Dedifferentiated amniotic fluid mesenchymal stem cell (primary cell): Measurements from ENCODE around the gene HIRIP3.
"Not testable (repeated sequence)": the region's sequence is repeated elsewhere in the genome, so short reads cannot be mapped to it uniquely, and the experiment has no call there.

Experiments
- DNase-seq: peaks from one replicate; pipeline ENCODE4 v3.0.0-alpha.2; 2016; ENCODE audit errors: extremely low spot score

Gene HIRIP3

DNA sequence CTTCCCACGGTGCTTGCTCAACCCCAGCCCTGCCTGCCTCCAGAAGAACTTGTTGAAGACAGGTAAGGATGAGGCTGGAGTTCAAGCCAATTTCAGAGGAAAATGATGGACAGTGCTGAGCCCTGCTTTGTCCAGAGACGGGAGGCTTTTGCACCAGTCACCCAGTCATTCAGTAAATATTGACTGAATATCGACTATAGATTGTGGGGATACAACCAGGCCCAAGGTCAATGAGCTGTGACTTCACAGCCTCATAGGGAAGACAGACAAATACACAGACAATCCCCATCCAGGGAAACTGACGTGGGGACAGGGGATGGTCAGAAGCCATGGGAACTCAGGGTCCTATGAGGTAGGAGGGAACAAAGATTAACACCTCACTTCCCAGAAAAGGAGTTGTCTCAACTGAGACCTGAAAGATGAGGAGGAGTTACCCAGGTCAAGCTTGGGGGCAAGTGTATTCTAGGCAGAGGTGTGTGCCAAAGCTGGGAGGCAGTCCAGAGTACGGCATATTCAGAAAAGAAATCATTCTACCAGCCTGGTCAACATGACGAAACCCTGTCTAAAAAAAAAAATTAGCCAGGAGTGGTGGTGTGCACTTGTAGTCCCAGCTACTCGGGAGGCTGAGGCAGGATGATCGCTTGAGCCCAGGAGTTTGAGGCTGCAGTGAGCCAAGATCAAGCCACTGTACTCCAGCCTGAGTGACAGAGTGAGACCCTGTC is 21.3 kb upstream of the HIRIP3 start:
- DNase-seq, result no peak

DNA sequence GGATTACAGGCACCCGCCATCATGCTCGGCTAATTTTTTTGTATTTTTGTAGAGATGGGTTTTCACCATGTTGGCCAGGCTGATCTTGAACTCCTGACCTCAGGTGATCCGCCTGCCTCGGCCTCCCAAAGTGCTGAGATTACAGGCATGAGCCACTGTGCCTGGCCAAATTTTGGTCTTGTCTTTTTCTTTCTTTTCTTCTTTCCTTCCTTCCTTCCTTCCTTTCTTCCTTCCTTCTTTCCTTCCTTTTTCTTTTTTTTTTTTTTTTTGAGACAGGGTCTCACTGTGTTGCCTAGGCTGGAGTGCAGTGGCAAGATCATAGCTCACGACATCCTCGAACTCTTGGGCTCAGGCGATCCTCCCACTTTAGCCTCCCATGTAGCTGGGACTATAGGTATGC is 20.0 kb upstream of the HIRIP3 start:
- not testable (repeated sequence) for DNase-seq

DNA sequence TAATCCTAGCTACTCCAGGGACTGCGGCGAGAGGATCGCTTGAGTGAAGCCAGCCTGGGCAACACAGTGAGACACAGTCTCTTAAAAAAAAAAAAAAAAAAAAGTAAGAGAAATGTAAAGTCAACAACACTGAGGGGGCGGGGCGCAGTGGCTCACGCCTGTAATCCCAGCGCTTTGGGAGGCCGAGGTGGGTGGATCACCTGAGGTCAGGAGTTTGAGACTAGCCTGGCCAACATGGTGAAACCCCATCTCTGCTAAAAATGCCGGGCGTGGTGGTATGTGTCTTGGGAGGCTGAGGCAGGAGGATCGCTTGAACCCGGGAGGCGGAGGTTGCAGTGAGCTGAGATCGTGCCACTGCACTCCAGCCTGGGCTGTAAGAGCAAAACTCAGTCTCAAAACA is 17.2 kb upstream of the HIRIP3 start:
- DNase-seq, result not testable (repeated sequence)

DNA sequence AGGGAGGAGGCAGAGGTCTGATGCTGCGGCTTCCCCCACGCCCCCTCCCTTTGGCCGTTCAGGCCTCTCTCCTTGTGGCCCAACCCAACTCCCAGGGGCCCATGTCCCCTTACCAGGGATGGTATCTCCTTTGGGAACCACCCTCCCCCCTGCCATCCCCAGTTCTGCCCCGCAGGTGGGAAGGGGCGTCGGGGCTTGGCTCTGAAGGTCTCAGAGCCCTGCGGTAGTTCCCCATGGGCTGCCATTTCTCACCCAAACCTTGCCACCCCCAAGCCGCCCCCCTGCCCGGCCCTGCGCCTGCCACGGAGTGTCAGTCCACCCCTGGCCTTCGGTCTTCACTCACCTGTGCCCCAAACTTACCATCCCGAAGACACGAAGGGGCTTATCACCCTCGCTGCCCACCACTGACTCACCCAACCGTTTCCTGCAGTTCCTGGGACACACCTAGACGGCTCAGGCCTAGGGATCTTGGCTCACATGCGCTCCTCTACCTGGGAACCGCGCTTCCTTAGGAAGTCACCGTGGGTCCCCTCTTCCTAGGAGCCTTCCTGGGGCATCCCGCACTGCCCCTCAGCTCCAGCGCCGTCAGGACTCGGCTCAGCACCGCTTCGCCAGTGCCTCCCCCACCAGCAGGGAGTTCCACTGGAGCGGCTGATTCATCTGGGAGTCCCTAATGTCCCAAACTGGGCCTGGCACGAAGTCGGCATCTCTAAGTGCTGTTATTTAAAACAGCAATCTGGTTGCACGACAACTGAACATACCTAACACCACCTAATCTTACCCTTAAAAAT is 16.5 kb upstream of the HIRIP3 start:
- no peak for DNase-seq

DNA sequence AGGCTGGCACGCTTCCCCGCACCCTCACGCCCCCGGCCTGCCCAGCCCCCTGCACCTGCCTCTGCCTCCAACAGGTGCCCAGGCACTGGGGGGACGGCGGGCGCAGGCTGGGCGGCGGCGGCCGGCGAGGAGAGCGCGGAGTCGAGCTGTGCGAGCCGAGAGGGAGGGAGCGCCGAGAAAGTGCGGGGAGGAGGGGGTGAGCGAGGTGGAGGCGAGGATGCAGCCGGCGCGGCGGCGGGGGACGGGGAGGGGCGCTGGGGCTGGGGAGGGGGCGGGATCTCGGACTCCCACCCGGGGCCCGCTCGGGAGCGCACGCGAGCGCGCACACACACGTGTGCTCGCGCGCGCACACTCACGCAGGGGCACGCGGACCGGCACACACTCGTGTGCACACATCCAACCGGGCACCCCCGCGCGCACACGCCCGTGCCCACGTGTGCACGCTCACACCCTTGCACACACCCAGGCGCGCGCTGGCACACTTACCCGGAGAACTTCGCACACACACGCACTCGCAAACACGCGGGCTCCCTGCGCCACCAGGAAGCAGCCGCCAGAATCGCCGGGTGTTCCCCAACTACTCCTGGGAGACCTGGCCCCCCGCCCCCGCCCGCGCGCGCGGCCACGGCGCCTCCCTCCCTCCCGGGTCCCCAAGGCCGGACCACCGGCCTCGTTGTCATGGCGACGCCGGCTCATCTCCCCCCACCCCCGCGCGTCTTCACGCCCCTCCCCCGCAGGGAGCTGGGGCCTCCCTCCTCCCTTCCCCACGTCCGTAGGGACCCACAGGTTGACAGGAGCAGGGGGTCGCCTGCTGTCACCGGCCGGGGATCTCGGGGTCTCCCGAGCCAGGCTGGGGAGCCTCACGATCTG is 15.7 kb upstream of the HIRIP3 start, which contains the start of gene DOC2A:
Gene DOC2A (minus strand): TSS at position 184 of the 870 bp plus-strand sequence. CDS start 805 bp downstream, outside the sequence.
- no peak for DNase-seq

DNA sequence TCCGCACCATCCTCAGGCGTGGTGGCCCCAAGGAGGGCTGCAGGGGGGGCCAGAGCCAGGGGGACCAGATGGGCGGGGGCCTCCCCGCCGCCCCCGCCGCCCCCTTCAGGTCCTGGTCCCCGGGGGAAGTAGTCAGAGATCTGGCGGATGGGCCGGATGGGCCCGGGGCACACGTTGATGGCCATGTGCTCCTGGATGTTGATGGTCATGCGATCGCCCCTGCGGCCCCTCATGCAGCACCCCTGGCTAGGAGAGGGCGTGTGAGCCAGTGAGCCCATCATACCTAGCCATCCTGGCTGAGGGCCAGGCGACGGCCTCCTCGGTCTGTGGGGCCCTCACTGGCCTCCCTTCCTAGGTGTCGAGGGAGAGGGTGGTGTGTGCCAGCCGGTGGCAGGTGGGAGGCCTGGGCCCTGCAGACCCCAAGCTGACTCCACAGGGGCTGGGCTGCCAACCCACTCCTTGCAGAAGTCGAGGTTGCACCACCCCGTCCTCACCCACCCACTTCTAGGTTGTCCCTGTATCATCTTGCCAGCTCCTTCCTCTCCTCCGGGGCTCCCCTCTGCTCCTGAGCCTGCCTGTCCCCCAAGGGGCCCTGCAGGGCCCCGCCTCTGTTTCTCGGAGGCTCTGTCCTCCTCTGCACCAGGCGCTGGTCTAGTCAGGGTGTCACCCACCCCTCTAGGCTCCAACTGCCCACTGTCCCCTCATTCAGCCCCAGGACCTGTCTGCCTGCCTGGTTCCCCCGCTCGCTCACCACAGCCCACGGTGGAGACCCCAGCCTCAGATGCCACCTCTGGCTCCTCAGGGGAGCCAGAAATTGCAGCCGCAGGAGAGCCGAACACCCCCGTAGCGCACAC is 14.8 kb upstream of the HIRIP3 start:
- no peak for DNase-seq

DNA sequence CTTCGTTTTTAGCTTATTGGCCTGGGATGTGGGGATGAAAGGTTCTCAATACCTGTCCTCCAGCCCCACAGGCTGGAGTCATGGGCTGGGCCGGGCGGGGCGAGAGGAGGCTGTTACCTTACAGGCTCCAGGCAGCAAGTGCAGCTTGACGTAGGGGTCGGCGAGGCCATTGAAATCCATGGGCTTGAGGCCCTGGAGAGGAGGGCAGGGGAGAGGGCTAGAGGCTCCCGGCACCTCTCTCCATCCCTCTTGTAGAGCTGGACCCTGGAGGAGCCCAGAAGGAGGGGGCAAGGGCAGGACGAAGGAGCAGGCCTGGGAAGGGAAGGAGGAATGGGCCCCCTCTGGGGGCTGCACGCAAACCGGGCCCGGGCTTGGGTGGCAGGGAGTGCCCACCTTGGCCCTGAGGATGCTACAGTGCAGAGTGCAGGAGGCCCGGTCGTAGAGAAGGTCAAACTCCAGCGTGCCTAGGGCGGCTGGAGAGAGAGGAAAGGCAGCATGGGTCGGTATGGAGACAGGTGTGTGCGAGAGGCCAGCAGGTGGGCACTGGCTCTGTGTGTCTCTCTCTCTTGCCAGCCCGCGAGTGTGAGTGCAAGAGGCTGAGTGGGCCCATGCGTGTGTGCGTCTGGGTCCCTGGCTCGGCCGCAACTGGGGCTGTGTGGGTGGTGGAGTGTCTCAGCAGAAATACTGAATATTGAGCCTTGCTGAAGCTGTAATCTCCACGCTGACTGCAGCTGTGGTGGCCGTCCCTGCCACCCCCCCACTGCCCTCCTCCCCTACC is 13.9 kb upstream of the HIRIP3 start:
- DNase-seq, result no peak

DNA sequence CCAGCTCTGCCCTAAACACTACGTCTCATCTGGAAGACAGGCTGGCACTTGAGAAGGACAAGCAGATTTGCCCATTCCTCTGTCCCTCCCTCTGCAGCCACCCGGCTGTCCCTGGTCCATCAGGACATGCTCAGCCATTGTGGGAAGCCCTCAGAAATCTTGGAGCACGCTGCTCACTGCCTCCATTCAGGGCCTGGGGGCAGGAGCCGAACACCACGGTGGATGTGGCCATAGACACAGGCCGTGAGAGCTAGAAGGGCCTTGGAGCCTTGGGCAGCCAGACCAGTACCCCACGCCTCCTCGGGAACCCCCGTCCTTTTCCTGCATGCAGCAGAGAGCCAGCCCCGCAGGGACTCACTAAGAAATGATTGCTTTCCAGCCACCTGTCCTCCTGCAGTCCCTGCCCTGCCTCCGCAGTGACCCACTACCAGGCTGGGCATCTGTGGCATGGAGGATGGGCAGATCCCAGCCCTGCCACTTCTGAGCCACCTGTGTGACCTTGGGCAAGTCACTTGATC is 12.0 kb upstream of the HIRIP3 start:
- DNase-seq, result no peak

DNA sequence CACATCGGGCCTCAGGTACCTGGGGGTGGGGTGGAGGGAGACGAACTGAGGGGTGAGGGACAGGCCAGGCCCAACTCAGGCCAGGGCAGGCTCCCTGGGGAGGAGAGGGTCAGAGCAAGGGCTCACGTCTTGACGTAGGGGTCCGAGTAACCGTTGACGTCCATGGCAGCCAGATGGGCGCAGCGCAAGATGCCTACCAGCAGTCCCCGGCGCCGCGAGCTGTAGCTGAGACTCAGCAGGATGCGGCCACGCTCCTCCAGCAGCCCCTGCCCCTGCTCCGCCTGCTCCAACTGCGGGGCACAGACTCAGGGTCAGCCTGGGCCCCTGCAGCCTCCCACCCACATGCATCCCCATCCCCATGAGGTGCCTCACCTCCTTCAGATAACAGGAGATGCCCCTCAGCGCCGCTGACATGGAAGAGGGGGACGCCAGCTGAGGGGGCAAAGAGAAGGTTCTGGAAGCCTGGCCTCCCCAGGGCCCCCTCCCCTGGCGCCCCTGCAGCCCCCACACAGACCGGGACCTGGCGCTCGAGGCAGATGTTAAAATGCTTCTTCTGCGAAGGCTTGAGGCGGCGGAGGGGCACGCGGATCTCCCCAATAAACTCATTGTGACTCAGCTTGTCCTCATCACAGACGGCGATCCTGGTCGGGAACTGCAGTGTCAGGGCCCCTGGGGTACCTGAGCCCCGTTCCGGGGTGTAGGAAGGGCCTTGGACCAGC is 11.4 kb upstream of the HIRIP3 start:
- DNase-seq, result no peak

DNA sequence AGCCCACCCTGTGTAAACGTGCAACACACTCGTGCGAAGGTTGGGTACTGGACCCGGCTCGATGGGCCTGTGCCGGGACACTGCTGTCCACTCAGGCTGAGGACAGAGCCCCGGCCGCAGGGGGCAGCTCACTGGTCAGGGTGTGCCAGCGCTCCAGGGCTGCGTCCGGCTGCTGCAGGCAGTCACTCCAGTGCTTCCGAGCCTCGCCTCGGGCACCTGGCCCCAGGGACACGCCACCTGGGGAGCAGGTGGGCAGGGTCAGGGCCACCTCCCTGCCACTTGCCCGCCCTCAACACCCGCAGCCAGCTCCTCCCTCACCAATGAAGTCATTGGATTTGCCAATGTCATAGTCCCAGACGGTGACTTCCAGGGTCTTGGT is 10.7 kb upstream of the HIRIP3 start:
- no peak for DNase-seq

DNA sequence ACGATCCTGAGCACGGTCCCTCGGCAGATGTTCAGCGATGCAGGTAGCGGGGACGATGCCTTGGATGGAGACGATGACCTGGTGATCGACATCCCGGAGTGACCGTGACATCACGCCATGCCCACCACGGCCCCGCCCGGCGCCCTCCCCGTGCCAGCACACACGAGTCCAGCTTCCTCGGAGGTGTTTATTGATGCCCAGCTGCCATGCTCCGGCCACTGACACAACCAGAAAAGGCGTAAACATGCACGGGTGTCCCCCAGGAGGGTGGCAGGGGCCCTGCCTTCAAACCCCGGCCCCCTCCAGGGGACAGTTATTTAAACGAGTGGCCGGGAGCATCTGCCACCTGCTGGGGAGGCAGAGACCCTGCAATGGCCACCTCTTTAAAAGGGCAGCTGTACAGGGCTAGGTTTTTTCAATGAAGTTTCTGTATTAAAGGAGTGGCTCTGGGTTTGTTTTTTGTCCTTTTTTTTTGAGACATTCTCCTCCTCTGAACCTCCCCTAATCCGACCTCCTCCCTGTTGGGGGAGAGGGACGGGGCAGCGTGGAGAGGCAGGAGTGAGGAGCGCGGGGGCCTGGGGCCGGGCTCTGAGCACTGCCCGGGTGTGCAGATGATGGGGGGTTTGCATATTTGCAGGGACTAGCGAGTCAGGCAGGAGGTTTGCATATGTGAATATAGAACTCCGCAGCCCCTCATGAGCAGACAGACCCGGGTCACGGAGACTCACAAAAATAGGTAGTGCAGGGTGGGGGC is 10.1 kb upstream of the HIRIP3 start:
- no peak for DNase-seq

DNA sequence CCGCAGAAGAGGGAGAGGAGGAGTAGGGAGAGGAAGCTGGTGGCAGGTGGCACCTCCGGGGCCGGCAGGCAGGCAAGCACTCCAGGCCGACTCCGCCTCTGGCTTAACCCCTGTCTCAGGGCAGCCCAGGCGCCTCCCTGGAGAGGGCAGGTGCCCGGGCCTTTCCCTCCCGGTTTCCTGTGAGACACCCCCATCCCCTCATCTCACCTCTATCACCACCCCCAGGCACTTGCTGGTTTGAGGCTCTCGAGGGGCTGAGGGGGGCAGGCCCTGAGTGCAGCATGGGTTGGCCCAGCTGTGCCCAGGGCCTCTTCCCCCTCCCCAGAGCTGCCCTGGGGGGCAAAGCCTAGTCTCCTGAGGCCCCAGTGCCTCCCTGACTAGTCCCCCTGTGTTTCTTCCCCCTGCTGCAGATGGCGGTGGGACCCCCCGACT is 9.4 kb upstream of the HIRIP3 start:
- DNase-seq, result no peak

DNA sequence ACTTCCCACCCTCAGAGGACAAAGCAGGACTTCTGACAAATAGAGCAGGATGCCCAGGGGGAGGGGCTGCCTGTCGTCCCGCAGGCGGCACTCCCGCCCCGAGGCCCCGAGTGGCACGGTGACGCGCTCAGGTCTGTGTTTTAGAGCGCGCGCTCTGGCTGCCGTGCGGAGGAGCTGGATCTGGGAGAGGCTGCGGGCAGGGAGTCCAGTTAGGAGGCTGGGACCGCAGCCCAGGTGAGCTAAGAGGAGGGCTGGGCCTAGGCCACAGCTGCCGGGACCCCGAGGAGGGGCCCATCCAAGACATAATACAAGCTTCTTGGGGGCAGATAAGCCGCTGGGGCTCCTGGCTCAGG is 9.0 kb upstream of the HIRIP3 start:
- DNase-seq, result no peak

DNA sequence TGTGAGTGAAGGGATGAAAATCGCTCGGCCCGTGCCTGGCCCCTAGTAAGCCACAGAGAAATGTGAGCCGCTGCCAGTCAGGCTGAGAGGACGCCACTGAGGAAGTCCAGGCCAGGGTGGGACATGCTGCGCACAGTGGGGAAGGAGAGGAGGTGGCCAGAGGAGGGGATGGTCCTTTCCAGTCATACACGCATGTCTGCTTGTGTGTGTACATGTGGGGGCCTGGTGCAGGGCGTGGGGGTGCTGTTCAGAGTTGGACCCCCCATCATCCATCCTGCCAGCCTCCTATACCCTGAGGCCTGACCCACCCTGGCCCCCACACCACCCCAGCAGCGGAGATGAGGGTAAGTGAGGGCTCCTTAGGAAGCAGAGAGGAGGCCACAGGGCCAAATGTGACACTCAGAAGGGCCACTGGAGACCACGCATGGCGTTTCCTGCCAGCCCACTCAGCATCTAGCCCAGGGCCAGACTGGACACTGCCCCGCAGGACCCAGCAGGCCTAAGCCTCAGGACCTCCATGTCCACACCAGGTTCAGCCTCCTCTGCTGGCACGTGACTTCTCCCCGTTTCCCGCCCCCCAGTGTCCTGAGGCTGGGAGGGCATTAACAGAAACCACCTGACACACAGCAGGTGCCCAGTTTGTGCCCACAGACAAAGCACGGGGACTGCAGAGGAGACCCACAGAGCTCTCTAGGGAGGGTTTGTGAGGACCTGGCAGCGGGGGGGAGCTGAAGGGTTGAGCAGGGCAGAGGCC is 8.4 kb upstream of the HIRIP3 start:
- no peak for DNase-seq

DNA sequence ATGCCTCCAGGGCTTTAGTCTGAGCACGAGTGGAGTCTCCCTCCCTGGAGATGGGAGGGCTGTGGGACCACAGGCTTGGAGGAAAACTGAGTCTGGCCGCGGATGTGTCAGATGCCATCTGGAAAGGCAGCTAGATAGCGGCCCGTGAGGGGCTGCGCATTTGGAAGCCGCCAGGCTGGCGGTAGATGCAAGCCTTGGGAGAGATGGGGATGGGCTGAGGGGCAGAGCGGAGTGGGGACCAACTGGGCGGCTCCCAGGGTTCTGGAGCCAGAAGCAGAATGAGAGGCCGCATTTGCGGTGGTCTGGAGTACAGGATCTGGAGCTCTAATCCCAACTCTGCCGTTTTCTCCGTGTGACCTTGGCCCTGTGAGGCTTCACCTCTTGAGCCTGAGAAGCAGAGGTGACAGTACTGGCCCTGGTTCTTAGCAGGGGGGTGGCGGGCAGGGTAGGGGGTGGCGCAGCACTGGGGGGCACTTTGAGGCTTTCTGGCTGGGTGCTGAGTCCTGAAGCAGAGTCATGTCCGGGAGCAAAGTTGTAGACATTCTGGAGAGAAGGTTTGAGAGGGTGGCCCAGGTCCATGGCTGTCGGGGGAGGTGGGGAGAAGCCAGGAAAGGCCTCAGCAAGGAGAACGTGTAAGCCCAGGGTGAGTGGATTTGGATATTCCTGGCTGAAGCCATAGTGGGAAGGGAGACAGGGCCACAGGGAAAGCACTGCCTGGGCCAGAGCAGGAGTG is 7.4 kb upstream of the HIRIP3 start:
- DNase-seq, result no peak

DNA sequence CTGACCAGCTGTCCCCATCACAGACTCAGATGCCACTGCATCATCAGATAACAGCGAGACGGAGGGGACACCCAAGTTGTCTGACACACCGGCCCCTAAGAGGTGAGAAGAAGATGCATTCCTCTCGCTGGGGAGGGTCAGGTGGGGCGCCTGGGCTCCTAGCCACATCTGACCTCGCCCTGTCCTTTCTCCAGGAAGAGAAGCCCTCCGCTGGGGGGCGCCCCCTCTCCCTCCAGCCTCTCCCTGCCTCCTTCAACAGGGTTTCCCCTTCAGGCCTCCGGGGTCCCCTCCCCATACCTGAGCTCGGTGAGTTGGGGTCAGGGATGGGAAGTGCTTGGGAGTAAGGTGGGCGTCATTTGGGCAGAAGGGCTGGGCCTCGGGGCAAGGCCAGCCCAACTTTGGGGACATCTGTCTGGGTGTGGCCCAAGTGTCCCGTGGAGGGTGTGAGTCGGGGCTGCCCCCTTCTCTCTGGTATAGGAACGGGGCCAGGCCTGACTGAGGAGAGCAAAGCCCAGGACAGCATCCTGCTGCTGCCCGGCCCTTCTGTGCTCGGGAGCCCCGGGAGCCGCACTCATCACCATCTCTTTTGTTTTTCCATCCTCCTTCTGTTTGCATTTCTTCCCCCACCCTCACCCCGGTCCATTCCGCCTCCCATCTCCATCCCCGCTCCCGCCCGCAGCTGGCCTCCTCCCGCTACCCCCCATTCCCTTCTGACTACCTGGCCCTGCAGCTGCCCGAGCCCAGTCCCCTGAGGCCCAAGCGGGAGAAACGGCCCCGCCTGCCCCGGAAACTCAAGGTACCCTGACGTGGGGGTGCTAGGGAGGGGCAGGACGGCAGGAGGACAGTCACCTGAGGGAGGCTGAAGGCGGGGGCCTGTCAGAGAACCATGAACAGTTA is 5.6 kb upstream of the HIRIP3 start:
- DNase-seq, result no peak

DNA sequence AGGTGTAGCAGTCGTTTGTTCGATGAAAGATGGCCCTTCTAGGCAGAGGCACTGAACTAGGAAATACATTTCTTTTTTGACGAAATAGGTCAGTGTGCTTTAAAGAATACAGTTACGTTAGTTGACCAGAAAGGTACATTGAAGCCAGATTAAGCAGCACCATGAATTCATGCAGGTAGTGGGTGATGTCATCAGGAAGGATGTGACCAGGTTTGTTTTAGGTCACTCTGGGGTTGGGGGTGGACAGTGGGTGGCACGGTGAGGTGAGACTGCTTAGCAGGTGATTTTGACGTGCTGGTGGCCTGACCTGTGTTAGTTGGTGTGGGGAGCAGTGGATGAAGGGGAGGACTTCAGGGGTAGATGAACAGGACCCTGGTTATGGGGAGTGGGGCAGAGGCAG is 4.2 kb upstream of the HIRIP3 start:
- DNase-seq, result no peak
